Activated CD8-positive, alpha-beta memory T cell treated with anti-CD3 and anti-CD28 coated beads for 24 hours (primary cell): Measurements from ENCODE around the gene LRIT1.
A peak's percentile ranks its signal among the peaks of the same experiment; 100 is the strongest.

Experiments
- DNase-seq: peaks from one replicate; pipeline ENCODE4 v3.0.0-alpha.2; 2020

Gene LRIT1

DNA sequence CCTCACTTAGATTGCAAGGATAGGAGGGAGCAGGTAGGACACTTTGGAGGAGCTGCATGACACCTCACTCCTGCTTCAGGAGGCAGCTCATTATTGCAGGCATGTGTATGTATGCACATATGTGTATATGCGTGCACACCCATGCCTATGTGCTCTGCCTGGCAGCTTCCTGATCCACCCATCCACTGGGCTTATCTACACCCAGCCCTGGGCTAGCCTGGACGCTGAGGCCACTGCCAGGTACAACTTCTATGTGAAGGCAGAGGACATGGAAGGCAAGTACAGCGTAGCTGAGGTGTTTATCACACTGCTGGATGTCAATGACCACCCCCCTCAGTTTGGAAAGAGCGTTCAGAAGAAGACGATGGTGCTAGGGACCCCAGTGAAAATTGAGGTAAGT, 29.3 kb downstream of the LRIT1 start:
- DNase-seq: no peak

DNA sequence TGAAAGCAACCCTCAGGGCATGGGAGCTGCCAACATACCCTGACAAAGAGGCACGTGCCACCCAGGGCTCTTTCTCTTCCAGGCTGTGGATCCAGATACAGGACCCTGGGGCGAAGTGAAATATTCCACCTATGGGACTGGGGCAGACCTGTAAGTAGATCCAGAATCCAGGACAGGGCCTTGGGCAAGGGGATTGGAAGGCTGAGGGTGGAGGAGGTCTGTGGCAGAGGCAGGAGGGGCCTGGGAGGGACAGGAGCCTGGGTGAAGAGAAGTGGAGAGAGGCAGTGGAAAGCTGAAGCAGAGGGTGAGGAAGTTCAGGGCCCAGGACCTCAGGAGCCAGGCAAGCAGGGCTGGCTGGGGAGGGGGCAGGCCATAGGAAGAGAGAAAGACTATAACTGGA, 29.8 kb downstream of the LRIT1 start:
- peak; percentile 28 for DNase-seq

DNA sequence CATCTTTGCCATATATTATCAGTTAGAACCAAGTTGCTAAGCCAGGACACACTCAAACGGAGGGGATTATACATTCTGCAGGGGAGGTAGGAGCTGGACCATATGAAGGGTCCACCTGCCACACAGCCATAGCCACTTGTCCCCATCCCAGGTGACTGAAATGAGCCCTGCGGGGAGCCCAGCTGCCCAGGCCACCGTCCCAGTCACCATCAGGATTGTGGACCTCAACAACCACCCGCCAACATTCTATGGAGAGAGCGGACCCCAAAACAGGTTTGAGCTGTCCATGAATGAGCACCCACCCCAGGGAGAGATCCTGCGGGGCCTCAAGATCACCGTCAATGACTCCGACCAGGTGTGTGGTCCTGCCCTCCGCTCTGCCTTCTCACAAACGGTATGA, 33.3 kb downstream of the LRIT1 start:
- peak; percentile 33 for DNase-seq

DNA sequence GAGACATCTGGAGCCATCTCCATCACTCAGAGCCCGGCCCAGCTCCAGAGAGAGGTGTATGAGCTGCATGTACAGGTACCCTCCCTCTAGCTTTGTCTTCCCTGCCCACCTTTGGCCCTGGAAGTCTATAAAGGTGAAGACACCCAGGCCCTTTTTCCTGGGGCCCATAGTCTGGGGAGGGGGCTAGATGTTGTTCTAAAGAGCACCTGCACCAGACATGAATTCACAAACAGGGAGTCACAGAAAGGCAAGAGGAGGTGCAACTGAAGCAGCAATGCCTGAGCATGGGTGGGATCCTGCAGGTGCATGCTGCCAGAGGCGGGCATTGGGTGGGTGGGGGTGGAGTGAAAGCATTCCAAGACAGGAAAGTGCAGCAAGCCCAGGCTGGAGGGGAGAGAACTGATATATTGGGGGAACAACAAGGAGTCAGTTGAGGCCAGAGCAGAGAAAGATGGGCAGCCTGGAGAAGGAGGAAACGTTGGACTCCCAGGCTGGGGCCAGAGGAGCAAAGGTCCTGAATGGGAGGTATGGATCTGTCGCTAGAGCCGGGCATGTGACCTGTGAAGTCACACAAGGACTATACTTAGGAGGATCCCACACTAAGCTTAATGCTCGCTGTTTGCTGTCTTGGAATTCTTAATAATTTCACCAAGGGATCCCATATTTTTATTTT, 35.4 kb downstream of the LRIT1 start:
- no peak for DNase-seq

DNA sequence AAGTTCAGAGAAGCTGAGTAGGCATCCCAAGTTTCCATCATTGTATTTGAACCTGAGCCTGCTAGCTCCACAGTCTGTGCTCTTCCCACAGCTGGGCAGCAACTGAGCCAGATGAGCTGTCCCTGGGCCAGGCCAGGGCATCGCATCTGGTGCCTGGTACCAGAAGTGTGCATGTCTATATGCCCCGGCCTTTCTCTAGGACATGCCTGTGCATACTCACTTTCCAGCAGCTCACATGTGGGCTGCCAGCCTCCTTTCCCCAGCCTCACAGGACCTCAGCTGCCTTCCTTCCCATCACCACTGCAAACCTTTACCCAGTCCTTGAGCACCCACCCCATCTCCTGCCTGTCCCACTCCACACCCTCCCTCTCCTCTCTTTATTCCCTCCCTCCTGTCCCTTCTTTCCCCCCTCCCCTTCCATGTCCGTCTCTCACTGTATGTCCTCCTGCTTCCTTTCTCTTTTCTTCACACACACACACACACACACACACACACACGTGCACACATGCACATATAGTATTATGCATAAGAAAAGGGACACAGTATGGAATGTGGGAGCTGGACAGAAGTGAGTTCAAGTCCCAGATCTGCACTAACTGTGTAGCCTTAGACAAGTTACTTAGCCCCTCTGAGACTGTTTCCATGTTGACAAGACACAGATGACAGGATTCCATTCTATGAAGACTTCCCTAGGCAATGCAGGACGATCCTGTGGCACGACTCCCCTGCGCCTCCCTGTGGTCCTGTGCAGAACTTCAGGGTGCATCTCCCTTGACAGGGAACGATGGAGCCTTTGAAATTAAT, 36.1 kb downstream of the LRIT1 start:
- peak; percentile 85 for DNase-seq

DNA sequence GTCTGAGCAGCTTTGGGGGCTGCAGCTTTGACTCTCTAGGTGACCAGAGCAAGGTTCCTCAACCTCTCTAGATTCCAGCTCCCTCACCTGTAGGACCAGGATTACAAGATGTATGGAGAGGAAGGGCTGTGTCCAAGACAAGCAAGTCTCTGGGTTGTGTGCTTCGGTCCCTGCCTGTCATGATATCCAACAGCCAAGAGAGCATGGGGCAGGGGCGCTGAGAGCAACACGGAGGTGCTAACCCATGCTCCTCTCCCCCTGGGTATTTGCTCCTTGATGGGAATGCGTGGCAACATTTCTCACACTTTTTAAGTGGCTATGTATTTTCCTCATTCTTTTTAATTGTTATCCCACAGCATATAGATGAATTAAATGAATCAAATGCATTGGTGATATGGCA, 36.7 kb downstream of the LRIT1 start:
- DNase-seq: no peak

DNA sequence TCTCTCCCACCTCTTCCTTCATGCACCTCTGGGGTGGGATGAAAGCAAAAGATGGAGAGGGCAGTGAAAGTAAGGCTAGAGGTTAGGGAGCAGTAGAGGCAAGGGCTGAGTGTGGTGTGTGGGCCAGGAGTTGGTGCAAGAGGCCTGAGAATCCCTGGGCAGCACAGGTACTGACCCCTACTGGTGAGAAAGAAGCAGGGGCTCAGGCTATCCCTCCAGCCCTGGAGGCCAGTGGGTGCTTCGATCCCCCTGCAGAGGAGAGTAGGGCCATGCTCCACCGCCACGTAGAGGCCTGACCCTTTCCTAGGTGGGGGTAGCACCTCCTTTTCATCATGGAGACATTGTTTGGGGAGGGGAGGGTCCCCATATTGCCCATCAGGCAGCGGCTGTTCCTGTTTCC, 37.2 kb downstream of the LRIT1 start:
- DNase-seq: no peak

DNA sequence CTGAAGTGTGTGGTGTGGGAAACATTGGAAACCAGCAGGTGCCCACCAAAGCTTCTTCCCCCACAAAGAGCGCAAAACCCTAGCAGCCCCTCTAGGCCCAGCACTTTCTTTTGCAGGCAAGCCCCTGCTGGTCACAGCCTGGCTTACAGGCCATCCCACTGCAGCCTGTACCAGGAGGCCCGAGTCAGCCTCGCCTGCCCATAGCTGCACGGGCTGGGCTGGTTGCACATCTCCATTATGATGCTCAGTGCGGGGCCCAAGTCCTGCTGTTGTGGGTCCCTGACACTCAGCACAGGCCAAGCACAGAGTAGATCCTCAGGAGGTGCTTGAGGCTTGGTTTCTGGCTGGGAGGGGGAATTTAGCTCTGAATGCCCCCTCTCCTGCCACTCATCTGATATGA, 39.0 kb downstream of the LRIT1 start:
- DNase-seq: no peak

DNA sequence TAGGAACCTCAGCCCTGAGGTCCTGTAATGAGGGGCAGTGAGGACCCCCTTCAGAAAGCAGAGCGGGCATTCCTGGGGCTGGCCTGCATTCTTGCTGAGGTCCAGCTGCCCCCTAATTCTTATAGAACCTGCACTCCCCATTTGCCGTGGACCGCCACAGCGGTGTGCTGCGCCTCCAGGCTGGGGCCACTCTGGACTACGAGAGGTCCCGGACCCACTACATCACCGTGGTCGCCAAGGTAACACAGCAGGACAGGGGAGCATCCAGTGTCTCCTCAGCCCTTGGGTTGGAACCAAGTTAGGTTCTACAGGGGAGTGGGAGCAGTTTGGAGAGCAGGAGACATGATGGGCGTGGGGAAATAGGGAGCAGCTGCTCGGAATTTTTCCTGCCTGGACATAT, 39.7 kb downstream of the LRIT1 start:
- DNase-seq: no peak

DNA sequence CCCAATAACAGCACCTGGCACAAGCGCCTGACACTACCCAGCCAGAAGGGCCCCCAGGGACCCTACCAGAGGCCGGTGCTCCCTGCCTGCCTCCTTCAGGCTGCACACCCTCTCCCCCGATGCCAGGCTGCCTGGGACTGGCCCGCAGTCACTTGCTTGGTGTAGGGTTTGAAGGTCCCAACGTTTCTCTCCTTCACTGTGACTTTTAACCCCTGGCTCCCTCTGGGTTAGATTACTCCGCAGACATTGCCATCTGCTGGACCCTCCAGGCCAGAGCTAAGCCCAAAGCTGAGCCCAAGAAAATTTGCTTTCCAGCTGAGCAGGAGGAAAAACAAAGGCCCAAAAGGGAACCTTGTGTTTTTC, 40.1 kb downstream of the LRIT1 start:
- no peak for DNase-seq

DNA sequence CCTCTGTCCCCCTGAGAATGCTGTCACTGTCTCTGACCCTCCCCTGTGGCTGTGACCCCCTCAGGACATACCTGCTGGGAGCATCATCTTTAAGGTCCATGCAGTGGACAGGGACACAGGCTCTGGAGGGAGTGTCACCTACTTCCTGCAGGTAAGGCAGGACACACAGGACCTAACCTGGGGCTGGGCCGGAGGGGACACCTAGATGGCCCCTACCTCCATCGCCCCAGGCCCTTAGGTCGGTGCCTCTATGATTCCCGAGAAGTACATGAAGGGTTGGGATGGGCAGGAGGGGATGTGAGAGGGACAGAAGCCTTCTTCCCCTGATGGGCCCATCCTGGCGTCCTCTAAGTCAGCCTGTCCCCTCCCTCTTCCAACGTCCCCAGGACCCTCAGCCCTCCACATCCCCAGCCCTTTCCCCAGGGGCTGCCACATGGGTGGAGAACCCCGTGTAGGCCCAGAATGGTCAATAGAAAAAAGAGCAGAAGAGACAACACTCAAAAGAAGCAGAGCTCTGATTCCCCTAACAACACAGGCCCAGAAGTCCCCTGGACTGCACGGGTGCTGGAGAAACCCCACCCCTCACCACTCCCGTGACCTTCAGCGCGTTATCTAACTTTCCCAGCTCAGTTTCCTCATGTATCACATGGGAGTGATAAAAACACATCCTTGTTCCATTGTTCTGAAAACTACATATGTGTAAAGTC, 40.7 kb downstream of the LRIT1 start:
- no peak for DNase-seq

DNA sequence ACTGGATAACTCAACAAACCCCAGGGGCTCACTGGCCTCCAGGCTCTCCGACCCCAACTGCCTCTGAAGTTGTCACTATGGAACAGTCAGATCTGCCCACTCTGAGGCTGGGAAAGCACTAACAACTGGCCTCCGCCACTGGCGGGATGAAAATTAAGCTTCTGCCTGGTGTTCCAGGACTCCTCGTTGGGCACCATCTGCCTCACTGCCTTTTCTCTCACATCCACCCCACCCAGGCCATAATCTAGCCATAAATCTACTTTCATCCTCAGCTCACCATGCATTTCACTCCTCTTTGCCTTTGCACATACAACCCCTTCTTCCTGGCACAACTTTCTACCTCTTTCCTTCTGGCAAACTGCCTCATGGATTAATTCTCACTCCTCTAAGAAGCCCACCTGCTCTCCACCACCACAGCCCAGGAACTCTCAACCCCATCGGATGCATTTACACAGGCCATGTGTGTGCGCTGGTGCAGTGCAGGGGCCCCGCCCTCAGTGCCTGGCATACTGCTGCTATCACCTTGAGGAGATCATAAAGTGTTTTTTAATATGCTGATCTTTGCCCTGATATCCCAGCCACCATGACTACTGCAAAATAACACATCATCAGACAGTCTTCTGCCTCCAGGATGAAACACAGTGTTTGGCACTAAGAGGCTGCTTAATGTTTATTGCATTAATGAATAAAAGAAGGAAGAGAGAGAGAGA, 43.0 kb downstream of the LRIT1 start:
- DNase-seq: no peak

DNA sequence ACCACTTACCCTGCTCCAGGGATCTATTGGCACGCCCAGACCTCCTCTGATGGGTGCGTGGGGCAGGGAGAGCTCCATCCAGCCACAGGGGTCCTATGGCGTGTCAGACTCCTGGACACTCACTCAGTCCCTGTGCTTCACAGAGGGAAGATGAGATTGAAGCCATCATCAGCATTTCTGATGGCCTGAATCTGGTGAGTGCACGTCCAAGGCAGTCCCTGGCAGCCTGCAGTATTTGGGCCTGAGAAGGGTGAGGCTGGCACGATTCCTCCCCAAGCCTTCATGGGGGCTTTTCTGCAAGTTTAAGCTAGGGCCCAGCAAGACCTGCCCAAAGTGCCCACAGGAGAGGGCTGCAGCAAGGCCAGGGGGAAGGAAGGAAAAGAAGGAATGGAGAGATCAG, 43.7 kb downstream of the LRIT1 start:
- DNase-seq: no peak

DNA sequence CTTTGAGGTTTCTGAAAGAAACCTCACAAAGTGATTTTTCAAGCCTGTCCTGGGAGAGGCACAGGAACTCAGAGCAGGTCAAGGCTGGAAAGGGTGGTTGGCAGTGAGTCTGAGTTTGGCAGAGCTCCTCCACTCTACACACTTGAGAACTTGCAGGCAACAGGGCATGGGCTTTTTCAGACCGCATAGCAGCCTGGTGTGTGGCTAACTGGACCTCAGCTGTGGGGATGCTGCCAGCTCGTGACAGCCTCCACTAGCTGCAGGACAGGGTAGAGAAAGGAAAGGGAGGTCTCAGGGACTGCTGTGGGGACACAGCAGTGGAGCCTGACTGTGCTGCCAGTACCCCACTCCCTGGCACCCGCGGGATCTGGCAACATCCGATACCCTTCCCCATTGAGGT, 44.4 kb downstream of the LRIT1 start:
- DNase-seq: no peak

DNA sequence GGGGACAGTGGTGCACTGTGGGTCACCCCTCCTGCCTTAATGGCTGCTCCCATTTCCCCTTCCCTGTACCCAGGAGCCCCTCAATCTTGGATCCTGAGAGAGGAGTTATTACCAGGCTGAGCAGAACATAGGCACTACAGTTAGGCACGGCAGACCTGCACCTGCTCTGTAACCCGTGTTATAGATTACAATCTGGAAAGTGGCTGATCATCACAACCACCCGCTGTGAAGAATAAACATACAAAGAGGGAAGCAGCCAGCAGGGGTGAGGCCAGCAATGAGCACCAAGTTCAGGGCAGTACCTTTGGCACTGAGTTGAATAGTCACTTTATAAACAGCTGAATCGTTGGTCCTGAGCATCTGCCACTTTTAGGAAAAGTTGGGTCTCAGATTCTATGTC, 45.3 kb downstream of the LRIT1 start:
- no peak for DNase-seq

DNA sequence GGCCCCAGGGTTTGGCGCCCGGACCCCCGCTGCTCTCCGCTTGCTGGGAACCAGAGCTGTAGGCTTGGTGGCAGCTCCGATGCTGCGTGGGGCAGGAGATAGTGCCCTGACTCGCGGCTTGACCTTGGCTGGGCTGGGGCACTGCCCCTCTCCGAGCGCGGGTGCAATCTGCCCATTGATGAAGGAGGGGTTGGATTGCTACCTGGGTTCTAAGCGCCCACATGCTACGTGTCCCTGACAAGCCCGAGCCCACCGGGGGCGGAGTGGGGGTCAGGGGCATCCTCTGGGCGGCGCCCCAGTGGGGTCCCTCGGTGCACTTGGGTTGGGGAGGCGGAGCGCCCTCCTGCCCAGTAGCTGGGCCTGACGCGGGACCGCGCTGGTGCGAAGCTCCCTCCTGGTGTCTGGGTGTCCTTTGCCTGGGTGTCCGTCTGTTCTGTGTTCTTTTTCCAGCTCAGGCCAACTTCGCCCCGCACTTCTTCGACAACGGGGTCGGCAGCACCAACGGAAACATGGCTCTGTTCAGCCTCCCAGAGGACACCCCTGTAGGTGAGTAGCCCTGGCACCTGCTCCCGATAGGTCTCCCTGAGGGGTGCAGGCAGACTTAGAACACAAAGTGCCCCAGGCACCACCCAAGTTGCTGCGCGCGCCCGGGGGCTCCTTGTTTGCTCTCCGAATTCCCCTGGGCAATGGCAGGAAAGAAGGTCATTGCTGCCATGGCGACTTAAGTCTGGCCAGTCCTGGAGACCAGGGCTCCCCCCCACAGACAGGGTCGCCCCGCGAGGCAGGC, 46.1 kb downstream of the LRIT1 start:
- no peak for DNase-seq

DNA sequence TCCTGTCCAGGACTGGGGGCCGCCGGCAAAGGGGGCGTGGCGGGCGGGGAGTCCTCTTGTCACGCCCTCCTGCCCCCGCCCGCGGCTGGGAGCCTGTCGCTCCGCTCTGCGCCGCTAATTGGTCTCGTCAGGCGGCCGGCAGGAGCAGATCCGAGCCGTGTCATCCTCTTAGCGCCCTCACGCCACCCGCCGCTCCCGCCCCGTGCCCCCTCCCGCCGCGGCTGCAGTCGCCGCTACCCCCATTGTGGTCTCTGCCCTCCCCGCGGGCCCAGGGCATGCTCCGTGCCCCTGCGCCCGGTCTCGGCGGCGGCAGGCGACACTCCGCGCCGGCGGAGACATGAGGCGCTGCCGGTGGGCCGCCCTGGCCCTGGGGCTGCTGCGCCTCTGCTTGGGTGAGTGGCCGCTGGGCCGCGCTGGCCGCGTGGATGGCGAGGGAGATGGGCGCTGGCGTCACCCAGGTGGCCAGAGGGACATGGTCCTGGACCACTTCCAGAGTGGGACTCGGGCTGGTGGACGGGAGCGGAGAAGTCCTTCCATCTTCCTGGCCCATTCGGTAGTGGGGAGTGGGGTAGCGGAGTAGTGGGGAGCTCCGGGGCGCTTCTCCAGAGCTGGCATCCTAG, 46.8 kb downstream of the LRIT1 start, which contains the start of gene CDHR1:
CDHR1 (plus strand) TSS at position 114 of the 620 bp plus-strand sequence; CDS start at position 338, 224 bp downstream.
- peak; percentile 80 for DNase-seq

DNA sequence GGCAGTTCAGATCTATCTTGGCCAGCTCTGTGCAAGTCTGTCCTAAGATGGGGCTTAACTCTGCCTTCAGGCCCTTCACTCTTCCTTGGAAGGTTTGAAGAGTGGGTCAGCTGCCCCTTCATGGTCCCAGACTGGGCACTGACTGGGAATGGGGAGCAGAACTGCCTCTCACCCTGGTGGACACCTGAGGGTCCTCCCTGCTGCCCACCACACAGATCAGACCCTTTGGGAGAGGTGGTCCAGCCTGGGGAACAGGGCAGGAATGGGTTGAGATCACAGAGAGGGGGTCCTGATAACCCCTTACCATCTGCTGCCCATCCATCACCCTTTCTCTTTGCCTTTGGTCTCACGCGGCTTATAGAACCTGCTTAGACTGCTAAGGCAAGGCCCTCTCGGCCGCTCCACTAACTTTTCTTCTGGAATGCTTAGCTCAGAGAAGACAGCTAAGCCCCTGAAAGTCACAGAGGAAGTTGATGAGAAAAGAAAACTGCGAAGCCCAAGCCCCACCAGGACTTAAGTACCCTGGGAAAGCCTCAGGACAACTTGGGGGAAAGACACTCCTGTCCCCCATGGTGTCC, 47.4 kb downstream of the LRIT1 start:
- no peak for DNase-seq

DNA sequence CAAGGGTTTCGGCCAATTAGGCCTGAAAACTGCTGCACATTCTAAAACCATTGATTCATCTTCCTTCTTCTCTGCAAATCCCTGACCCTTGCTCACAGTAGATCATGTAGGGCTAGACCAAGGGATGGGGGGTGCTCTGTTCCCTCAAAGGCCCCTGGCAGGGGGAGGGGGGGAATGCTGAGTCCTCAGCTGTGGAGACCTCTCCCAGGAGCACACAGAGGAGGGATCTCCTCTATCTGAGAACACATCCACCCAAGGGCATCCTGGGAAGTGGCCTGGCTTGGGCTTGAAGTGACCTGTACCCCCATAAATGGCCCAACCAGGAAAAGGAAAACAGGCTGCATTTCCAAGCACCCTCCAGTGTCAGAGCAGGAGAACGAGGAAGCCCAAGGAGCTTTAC, 48.0 kb downstream of the LRIT1 start:
- DNase-seq: no peak

DNA sequence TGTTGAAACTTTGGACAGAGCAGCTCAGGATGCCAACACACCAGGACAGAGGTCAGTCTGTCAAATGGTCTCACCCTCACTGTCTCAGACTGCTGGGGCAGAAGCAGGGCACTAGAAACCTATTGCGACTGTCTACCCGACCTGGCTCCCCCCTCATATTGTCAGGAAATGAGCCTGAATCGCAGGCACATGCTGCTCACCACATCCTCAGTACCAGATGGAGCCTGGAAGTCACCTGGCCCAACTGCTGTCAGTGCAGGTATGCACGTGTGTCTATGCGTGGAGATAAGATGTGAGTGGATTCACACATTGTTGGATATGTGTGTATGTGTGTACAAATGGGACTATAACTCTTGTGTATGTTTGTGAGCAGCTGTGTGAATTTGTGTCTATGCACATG, 50.2 kb downstream of the LRIT1 start:
- DNase-seq: no peak

DNA sequence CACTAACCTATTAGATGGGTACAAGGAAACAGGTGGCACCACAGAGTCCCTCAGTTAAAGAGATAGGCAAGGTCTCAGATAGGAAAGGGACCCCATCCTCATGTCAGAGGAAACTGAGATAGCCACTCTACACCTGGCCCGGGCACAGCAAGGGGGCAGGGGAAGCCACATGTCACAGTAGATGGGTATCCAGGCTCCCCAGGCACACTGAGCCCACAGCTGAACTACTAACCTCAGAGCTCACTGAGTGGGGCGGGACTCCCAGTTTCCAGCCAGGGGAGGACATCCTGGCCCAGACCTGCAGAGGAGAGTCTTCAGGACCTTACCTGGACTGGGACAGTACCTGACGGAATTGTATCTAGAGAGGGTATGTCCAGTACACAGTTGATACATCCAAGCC, 50.7 kb downstream of the LRIT1 start:
- no peak for DNase-seq

DNA sequence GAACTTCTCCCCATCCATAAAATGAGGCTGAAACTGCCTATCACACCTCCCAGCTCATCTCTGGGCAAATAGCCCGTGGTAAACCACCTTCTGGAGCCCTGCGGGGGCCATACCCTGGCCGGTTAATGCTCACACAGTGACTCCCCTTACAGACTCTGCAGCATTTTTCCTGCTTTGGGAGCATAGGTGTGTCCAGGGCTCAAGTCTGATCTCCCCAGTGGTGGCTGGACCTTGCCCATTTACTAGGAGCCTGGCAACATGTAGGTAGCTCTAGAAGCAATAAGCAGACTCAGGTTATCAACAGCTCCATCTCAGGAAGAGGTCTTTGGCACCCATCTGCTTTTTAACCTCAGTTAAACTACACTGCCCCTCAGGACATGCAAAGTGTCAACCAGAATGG, 52.5 kb downstream of the LRIT1 start:
- DNase-seq: no peak
